GM12801 (cell line): ENCODE measurements around the gene TPBG.

Experiments
- CTCF ChIP-seq: IDR thresholded peaks from one replicate; pipeline ENCODE4 v1.5.1; 2011; ENCODE audit warnings: control low read depth; ENCODE audit not compliant: insufficient read length; ENCODE audit errors: extremely low read depth

Gene TPBG

GRCh38 chr6:82337688-82338257 is 25.8 kb upstream of the TPBG start:
- TF ChIP-seq CTCF: no peak

- no peak for TF ChIP-seq CTCF
Observed at GRCh38 chr6:82348130-82348529, 15.5 kb upstream of the TPBG start.

GRCh38 chr6:82353848-82354247 is 9.8 kb upstream of the TPBG start:
- TF ChIP-seq CTCF: no peak

- no peak for TF ChIP-seq CTCF
Observed at GRCh38 chr6:82360552-82360951, 3.1 kb upstream of the TPBG start.

- no peak for TF ChIP-seq CTCF
Observed at GRCh38 chr6:82361631-82362030, 2.0 kb upstream of the TPBG start.

GRCh38 chr6:82362144-82362543 is 1.5 kb upstream of the TPBG start:
- no peak for TF ChIP-seq CTCF

GRCh38 chr6:82362878-82363427 is 664 bp upstream of the TPBG start:
- no peak for TF ChIP-seq CTCF
